ENCODE data around the gene CERS4.

- TF ChIP-seq CTCF (IDR thresholded peaks at IDR 0.05; ENCODE audit: low read depth, low read length, poor library complexity, severe bottlenecking) = no peak
- no peak for TF ChIP-seq EZH2phosphoT487 (IDR thresholded peaks at IDR 0.05; ENCODE audit: borderline replicate concordance, low read length)
Observed at GRCh38 chr19:8224394-8225145, 15.4 kb downstream of the CERS4 start.

Data from DOHH2 (cell line).